Tongue (tissue), 2 donors: ENCODE data around the gene CELF5. TPM values are rescaled to one million over a fixed set of nuclear protein-coding genes. Genes with fewer than 3 reads are reported as not detected.

Experiments used
- DNase-seq: peaks from one replicate; pipeline ENCODE4 v3.0.0-alpha.2; 2015
- total RNA-seq: library from RNA; depleted of rRNA; stranded (reverse); fragments of >200 nt; gene quantifications from one replicate; pipeline ENCODE4 v1.2.3, GENCODE V29; 2014

CELF5 gene
- total RNA-seq, 1 donor from 2014 or later, result 0.10 TPM

GRCh38 chr19:3344608-3345598 lies 120.4 kb downstream of the CELF5 start:
- no peak for DNase-seq

GRCh38 chr19:3345850-3346460 lies 121.5 kb downstream of the CELF5 start:
- no peak for DNase-seq

Other genes with a start within 250 kb of the CELF5 start
- 0.82 TPM for gene TLE6, start 247.1 kb upstream of the CELF5 start, total RNA-seq
- gene TLE2, start 195.4 kb upstream of the CELF5 start, total RNA-seq, result 52.7 TPM
- gene TLE5, start 162.2 kb upstream of the CELF5 start, total RNA-seq, result 169 TPM
- gene GNA11, start 130.3 kb upstream of the CELF5 start, total RNA-seq, result 52.1 TPM
- 6.1 TPM for gene GNA15, start 88.6 kb upstream of the CELF5 start, total RNA-seq
- 1.0 TPM for gene S1PR4, start 45.9 kb upstream of the CELF5 start, total RNA-seq
- 20.0 TPM for gene NCLN, start 38.7 kb upstream of the CELF5 start, total RNA-seq
- gene NFIC, start 141.9 kb downstream of the CELF5 start, total RNA-seq, result 70.0 TPM